ENCODE results near the gene LRRC3C.
A peak's percentile ranks its signal among the peaks of the same experiment; 100 is the strongest.
"Not testable (repeated sequence)": the region's sequence is repeated elsewhere in the genome, so short reads cannot be mapped to it uniquely, and the experiment has no call there.

Gene LRRC3C, protein sequence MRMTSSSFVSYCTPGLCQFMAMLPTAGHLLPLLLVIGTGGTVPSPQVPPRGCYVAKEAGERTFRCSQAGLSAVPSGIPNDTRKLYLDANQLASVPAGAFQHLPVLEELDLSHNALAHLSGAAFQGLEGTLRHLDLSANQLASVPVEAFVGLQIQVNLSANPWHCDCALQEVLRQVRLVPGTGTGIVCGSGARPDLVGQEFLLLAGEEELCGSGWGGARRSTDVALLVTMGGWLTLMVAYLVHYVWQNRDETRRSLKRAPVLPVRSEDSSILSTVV

DNA sequence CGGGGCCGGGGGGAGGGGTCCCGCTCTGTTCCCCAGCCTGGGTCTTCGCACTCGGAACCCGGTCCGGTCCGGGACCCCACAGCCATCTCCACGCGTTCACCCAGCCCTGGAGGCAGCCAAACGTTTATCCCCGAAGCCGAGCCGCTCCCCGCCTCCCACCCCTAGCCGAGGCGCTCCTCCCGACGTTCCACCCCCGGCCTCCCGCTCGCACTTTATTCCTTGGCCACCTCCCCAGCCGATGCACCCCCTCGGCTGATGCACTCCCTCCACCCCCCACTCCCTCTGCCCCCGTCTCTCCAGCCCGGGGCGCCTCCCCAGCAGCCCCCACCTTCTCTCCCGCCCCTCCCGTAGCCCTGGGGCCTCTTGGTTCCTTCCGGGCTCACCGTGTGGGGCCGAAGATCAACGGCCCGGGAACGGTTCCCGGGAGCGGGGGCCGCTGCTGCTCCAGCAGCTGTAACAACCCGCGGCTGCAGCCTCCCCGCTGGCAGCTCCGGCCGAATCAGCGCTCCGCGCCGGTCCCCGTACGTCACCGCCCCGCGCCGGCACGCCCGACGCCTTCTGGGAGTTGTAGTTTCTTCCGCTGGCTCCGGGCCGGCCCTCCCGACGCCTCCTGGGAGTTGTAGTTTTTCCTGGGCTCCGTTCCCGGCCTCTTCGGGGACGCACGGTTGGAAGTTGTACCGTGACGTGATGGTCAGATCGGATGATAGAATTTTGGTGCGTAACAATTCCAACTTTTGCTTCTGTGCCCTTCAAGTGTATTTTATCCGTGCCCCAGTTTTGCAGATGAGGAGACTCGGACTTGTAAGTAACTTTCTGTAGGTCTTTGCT is at the start of gene LRRC3C, which contains the start of gene ORMDL3:
Gene LRRC3C, plus strand, starts transcription at position 632 of the 828 bp plus-strand sequence. CDS start 13,792 bp downstream, outside the sequence.
Gene ORMDL3, minus strand, starts transcription at position 501 of the 828 bp plus-strand sequence. CDS start 3,398 bp downstream, outside the sequence.
- peak; percentile 91 for DNase-seq (ENCODE audit: low spot score)

DNA sequence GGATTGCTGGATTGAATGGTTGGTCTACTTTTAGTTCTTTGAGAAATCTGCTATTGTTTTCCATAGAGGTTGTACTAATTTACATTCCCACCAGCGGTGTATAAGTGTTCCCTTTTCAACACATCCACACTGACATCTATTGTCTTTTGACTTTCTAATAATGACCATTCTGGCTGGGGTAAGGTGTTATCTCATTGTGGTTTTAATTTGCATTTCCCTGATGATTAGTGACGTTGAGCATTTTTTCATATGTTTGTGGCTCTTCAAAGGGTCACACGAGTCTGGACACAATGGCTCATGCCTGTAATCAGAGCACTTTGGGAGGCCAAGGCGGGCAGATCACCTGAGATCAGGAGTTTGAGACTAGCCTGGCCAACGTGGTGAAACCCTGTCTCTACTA is 41.4 kb upstream of the LRRC3C start:
- not testable (repeated sequence) for DNase-seq (ENCODE audit: low spot score)

DNA sequence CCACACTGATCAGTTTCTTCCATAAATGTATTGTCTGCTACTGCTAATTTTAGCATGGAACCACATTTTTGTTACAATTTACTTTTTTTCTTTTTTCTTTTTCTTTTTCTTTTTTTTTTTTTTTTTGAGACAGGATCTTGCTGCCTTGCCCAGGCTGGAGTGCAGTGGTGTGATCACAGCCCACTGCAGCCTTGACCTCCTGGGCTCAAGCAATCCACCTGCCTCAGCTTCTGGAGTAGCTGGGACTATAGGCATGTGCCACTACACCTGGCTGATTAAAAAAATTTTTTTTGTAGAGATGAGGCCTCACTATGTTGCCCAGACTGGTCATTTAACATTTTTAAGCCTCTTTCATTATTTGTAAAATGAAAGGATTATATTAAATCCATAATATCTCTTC is 40.5 kb upstream of the LRRC3C start:
- no peak for DNase-seq (ENCODE audit: low spot score)

DNA sequence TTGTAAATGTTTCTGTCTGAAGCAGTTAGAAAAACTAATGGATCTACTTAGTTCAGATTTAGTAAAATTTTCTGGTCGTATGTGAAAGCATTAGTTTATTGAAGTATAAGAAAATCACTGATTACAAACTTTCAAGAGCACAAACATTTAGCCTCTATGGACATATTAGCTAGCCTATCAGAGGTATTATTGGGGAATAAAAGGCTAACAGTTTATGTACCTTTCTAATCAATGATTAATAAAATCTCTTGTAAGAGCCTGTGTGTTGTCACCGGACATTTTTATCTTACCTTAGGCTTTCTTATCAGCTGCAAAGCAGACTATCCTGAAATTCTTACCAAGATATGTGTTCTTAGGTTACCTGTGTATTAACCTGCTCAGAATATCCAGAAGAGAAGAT is 38.3 kb upstream of the LRRC3C start:
- DNase-seq (ENCODE audit: low spot score): no peak

DNA sequence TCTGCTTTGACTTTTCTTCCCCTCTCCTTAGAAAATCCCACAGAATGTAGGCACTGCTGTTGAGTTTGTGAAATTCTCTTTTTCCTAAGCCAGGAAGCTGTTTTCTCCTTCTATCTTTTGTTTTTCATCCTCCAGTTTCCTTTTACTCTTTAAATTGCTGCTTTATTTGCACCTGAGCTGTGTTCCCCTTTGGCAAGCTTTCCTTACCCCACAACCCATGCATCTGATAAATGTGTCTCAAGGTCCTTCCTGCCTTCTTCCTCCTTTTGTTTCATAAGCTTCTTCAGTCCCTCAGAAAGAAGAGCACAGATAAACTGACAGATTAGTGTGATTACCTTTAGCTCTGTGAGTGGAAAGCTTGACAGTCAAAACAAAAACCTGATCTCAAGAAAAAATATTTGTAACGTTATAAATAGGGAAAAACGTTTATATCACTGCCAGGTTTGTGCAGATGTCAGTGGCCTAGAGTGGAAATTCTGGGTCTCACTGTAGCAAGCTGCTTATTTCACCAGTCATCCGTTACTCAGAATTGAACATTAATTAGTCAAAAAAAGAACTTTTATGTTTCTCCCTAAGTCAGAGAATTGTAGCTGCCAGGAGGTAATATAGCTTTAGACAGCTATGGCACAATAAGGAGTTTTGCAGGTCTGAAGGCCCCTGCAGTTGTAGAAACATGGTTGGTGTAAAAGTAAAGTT is 32.7 kb upstream of the LRRC3C start:
- DNase-seq (ENCODE audit: low spot score): no peak

DNA sequence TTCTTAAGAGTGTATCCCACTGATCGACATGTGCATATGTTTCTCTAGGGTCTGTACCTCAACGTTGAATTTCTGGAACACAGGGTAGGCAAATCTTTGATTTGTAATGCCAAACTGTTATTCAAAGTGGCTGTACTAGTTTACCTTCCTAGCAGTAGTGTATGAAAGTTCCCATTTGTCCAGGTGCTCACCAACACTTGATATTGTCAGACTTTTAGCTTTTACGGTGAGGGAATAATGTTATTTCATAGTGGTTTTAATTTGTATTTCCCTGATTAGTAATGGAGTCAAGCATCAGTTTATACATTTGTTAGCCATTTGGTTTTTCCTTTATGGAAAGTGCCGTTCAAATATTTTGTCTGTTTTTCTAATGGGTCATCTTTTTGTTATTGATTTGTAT is 29.4 kb upstream of the LRRC3C start:
- DNase-seq (ENCODE audit: low spot score): no peak

DNA sequence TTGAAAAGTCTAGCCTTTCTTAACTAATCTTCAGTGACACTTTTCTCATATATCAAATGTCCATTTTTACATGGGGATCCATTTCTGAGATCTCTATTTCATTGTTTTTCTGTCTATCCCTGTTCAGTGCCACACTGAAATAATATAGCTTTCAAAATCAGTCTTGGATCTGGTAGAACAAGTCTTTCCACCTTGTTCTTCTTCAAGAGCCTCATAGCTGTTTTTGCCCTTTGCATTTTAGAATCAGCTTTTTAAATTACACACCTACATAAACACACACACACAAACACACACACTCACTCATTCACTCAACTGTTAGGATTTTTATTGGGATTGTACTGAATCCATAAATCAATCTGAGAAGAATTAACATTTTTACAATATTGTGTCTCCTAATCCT is 28.3 kb upstream of the LRRC3C start:
- no peak for DNase-seq (ENCODE audit: low spot score)

DNA sequence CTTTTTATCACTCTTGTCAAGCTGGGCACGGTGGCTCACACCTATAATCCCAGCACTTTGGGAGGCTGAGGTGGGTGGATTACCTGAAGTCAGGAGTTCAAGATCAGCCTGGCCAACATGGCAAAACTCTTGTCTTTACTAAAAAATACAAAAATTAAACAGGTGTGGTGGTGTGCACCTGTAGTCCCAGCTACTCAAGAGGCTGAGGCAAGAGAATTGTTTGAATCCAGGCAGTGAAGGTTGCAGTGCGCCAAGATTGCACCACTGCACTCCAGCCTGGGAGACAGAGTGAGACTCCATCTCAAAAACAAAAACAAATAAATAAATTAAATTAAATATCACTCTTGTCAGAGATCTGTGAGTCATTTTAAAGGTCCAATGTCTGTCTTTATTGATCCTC is 25.5 kb upstream of the LRRC3C start:
- DNase-seq (ENCODE audit: low spot score): not testable (repeated sequence)

DNA sequence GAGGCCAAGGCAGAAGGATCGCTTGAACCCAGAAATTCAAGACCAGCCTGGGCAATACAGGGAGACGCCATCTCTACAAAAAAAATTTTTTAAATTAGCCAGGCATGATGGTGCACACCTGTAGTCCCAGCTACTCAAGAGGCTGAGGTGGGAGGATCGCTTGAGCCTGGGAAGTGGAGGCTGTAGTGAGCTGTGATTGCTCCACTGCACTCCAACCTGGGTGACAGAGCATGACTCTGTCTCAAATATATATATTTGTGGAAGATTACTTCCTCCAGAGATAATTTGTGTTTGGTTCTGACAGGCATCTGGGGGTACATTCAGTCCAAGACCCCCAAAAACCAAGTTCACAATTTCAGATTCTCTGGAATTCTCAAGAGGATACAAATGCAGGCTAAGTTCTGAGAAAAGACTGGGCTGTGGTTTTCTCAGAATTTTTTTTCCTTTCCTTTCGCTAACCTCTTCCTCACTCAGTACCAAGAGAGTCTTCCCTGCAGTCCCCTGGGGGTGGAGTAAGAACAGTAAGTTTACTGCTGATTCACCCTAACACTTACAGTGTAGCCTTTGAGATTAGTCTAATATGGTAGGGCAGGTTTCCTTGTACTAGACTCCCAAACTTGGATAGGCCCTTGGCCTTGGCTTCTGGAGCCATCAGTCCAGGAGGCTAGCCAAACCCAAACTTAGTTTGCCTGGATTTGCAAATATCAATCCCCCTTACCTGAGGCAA is 24.2 kb upstream of the LRRC3C start:
- DNase-seq (ENCODE audit: low spot score): no peak

DNA sequence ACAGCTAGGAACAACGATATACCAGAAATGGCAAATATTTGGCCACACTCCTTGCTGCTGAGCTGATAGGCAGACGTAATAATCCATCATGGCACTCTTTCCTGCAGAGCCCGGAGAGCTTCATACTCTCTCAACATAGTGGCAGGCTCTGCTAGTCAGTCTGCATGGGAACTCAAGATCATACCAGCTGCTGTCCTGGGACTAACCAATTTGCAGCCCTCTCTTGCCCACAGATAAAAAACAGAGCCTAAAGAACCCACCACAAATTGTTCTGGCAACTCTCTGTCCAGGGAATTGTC is 22.6 kb upstream of the LRRC3C start:
- DNase-seq (ENCODE audit: low spot score): no peak

DNA sequence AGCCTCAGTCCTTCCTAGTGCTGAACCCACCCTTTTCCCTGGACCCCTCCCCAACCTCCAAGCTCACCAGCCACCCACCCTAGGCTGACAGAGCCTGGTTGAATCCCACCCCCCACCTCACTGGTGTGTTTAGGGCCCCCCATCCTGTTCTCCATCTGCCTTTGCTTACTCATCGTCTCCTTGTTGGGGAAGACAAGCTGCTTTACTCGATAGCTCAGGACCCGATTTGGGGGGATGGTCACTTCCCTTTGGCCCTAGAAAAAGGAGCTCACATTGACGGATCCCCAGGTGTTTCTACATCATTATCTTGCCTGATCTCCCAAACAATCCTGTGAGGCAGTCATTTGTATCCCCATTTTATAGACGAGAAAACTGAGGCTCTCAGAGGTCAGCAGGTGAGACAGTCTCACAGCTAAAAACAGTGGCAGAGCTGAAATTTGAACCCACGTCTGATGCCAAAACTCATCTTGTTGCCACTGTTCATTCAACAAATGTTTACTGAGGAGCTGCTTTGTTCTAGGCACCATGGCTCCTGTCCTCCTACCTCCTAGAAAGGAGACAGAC is 18.7 kb upstream of the LRRC3C start:
- DNase-seq (ENCODE audit: low spot score): no peak

DNA sequence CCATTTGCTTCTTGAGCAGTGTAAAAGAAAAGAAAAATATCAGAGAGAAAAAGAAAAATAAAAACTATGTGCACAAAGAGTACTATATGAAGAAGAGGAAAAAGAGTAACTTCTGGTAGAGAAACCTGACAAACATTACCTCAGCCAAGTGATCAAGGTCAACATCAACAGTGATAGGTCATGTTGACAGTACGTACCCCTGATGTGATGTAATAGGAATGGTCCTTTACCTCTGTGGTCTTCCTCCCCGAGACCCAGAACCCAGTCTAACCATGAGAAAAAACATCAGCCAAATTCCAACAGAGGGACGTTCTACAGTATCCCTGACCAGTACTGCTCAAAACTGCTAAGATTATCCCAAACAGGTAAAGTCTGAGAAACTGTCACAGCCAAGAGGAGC is 13.5 kb upstream of the LRRC3C start:
- DNase-seq (ENCODE audit: low spot score): no peak

DNA sequence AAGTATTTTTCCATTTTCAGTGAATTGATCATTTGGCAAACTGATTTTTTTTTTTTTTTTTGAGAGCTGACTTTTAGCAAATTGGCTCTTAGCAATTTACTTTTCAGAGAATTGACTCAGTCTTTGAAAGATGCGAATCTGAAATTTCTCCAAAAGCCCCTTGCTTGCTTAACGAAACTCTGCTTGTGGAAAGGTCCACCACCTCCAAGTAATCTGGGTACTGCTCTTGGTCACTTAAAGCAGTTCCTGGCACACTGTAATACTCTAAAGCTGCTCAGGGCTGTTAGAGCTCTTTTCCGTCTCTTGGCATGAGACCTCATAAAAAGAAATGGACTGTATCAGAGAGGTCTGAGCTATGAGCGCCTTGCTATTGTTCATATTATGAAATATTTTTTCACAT is 12.0 kb upstream of the LRRC3C start:
- no peak for DNase-seq (ENCODE audit: low spot score)

DNA sequence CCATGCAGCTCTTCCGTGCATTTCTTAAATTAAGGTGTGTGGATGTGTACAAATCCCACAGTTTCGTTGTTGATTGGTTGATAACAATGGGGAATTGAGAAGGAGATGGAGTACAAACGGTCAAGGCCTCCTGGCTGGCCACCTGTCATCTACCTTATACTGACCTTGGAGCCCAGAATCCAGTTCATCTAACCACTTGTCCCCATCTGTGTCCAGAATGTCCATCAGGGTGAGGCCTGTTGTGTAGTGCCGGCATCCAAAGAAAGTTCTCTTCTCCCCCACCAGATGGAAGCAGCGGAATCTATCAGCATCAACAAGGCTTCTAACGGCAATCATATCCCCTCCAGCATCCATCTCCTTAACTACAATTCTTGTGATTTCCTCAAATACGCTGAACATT is 10.6 kb upstream of the LRRC3C start:
- DNase-seq (ENCODE audit: low spot score): no peak

DNA sequence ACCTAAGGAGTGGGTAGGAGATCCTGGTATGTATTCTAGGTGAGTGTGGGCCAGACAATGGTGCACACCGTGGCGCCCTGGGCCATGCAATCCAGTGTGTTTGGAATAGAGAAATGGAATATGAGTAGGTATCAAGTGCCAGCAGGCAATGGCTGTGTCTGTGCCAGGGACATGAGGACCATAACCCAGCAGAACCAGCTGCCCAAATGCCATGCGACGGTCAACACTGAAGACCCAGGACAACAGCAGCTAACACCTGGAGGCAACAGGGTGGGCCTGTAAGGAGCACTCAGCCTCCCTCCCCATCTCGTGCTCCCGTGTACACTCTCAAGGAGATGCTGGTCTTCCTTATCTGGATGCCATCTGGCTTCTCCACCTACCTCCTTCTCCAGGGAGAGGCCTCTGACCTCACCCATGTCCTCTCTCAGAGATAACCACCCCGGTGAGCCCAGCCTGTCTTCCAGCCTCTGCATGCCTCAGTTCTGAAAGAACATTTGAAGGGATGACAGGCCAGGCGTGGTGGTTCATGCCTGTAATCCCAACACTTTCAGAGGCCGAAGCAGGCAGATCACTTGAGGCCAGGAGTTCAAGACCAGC is 8.3 kb upstream of the LRRC3C start:
- no peak for DNase-seq (ENCODE audit: low spot score)

DNA sequence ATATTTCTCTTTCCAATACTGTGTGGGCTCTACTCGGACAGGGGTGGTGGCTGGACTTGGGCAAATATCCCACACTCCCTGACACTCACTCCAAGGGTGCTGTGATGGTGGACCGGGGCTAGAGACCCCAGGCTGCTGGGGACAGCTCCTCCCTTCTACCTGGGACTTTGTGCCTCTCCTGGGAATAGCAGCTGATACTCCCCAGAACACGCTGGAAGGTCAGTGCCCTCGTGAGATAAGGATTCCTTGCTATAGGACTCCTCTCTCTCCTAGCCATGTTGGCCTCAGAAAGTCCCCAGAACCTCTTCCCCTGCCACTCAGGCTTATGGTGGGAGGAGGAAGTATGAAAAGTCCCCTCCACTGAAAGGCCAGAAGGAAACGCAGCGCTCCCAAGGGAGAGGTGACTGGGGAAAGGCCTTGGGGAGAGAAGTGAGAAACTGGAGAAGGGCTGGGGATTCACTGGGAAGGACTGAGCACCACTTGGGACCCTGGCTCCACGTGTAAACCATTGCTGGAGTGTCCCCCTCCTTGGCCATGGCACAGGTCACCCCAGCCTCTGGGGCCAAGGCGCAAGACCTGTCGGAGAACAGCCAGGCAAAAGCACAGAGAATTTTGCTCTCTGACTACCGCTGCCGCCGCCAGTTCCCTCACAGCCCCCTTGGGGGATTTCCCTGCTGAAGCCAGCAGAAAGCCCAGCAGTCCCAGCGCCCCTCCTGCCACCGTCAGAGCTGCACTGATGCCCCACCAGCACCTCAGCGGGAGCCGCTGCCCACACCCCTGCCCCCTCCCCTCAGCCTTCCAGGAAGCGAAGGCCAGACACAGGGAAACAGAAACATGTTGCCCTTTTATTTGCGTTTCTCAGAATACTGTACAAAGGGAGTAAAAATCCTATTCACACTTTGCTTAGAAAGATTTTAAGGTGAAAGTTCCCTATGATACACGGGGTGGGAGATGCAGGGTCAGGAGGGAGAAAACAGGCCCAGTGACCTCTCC is 7.0 kb upstream of the LRRC3C start:
- DNase-seq (ENCODE audit: low spot score): no peak

DNA sequence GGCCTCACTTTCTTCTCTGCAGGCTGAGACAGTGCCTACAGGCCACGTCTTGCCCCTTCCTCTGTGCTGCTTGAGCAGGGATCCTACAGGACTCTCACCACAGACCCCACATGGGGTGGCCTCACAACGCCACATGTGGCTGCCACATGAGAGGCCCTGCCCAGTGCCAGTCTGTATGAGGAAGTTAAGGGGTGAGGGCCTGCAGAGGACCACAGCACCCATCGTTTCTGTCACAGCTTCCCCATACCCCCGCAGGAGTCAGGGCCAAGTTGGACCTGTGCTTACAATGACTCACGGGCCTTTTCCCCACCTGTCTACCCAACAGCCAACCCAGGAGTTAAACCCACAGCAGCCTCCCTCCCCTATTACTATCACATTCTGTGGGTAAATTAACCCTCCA is 6.2 kb upstream of the LRRC3C start:
- peak; percentile 66 for DNase-seq (ENCODE audit: low spot score)

DNA sequence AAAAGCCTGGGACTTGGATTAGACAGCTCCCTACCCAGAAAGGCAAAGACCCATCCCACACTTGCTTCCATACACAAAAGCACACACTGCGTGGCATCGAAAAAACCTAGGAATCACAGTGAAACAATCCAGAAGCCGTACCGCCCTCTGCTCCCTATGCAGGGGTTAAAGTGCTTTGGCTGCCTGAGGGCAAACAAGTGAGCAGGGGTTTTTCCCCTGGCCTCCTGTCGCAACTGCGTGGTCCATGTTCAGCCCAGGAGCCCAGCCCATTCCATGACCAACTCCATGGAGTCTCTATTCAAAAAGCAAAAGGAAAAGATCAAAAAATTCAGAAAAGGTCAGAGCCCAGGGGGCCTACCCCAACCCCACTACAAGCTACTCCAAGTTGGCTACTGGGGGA is 5.5 kb upstream of the LRRC3C start:
- no peak for DNase-seq (ENCODE audit: low spot score)

DNA sequence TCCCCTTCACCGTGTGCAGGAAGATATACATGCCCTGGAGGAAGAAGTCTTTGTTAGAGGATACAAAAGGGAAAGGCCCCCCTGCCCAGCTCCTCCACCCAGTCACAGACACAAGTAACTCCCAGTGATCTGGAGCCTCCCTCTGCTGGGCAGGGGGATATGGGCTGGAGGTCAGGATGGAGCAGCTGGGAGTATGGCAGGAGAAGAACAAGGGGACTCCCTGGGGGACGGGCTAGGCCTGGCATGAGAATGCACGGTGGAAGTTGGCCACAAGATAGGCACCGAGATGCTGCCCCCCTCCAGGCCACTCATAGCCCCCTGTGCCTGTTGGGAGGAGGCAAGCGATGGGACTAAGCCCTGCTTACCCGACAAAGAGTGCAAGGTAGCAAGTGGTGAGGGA is 4.3 kb upstream of the LRRC3C start:
- DNase-seq (ENCODE audit: low spot score): no peak

All from Ammon's horn (tissue), 1 donor.